Upper lobe of right lung (tissue), 1 donor: ENCODE measurements around the gene ZFP64. TPM values are rescaled to one million over a fixed set of nuclear protein-coding genes. Genes with fewer than 3 reads are reported as not detected.

Experiments
- ATAC-seq: fragments of 200-7000 bp; cut with Tn5 transposase; one replicate; pipeline ENCODE4 v1.9.1; 2020; ENCODE audit warnings: mild to moderate bottlenecking, moderate library complexity
- DNase-seq: peaks from one replicate; pipeline ENCODE4 v3.0.0-alpha.2; 2020
- H3K27ac ChIP-seq: fragments of 200-600 bp; one replicate; pipeline ENCODE4 v1.8.0; 2022
- H3K27me3 ChIP-seq: fragments of 200-600 bp; one replicate; pipeline ENCODE4 v1.8.0; 2022; ENCODE audit warnings: mild to moderate bottlenecking
- H3K36me3 ChIP-seq: fragments of 200-600 bp; one replicate; pipeline ENCODE4 v1.8.0; 2022
- H3K4me1 ChIP-seq: fragments of 200-600 bp; one replicate; pipeline ENCODE4 v1.8.0; 2022
- H3K4me3 ChIP-seq: fragments of 200-600 bp; one replicate; pipeline ENCODE4 v1.8.0; 2022; ENCODE audit warnings: mild to moderate bottlenecking
- H3K9me3 ChIP-seq: fragments of 200-600 bp; one replicate; pipeline ENCODE4 v1.8.0; 2022
- intact Hi-C: fragments of 100-400 bp; cut with DNase I; formaldehyde crosslinking; loops from one replicate; pipeline ENCODE4 v1.11.0; 2022
- total RNA-seq: library from RNA; stranded (reverse); fragmentation: NEBNext Ultra II Directional; extraction: Animal tissue kit (Norgen Biotek cat#: 25700); gene quantifications from one replicate; pipeline ENCODE4 v1.2.1, GENCODE V29; 2021
- TF ChIP-seq, protein P1 (sequence below): fragments of 200-600 bp; IDR thresholded peaks from one replicate; pipeline ENCODE4 v1.8.0; 2022; ENCODE audit warnings: antibody characterized with exemption
- donor health status: DM: no; HTN: yes; CAD: no; lungs with severe emphysema.

ZFP64 gene
- total RNA-seq, 1 donor from 2014 or later = 10.4 TPM

DNA sequence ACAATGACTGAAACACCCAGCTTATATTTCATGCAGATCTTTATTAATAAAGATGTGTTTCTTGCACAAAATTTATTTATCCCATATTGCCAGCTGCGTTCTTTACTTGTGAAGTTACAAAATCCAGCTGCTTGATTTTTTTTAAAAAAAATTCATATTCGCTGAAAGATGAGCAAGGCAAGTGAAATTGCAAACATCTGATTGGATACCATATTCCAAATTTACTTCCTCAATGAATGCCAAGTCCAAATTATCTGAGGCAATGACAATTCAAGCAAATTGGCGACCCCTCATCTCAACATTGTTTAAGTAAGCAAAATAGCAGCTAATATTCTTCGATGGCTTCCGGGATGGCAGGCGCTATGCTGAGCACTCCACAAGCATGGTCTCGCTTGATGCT lies 37.7 kb downstream of the ZFP64 start:
- no peak overlapping the region for H3K4me3 ChIP-seq
- H3K9me3 ChIP-seq = no peaks in the 10 kb centered on the region
- no peaks in the 10 kb centered on the region for H3K27me3 ChIP-seq
- H3K27ac ChIP-seq = no peak overlapping the region
- no peak for DNase-seq
- intact Hi-C loops = no loop called here
- ATAC-seq = no peak
- H3K36me3 ChIP-seq = peaks cover 42% of the 10 kb centered on the region
- no peaks in the 10 kb centered on the region for H3K4me1 ChIP-seq
- TF ChIP-seq, protein P1, sequence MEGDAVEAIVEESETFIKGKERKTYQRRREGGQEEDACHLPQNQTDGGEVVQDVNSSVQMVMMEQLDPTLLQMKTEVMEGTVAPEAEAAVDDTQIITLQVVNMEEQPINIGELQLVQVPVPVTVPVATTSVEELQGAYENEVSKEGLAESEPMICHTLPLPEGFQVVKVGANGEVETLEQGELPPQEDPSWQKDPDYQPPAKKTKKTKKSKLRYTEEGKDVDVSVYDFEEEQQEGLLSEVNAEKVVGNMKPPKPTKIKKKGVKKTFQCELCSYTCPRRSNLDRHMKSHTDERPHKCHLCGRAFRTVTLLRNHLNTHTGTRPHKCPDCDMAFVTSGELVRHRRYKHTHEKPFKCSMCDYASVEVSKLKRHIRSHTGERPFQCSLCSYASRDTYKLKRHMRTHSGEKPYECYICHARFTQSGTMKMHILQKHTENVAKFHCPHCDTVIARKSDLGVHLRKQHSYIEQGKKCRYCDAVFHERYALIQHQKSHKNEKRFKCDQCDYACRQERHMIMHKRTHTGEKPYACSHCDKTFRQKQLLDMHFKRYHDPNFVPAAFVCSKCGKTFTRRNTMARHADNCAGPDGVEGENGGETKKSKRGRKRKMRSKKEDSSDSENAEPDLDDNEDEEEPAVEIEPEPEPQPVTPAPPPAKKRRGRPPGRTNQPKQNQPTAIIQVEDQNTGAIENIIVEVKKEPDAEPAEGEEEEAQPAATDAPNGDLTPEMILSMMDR = no peak

DNA sequence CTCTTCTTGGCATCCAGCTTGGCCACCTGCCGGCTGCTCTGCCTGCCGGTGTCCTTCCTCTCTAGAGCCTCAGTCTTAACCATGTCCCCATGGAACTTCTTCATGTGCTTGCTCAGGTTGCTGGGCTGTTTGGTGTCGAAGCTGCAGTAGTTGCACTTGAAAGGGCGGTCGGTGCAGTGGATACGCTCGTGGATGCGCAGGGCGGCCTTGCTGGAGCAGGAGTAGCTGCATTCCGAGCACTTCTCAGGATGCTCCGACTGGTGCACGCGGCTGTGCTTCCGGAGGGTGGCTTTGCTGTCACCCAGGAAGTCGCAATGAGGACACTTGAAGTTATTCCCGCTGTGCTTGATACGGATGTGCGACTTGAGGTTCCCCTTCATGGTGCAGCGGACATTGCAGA lies 38.7 kb downstream of the ZFP64 start:
- TF ChIP-seq, protein P1 = no peak
- Histone ChIP-seq H3K36me3 (peaks cover 34% of the 10 kb centered on the region), H3K4me3 (no peak overlapping the region), H3K27me3 (no peaks in the 10 kb centered on the region), H3K27ac (no peak overlapping the region), H3K4me1 (no peaks in the 10 kb centered on the region), H3K9me3 (no peaks in the 10 kb centered on the region)
- intact Hi-C loops = no loop called here
- ATAC-seq (no peak), DNase-seq (no peak)

DNA sequence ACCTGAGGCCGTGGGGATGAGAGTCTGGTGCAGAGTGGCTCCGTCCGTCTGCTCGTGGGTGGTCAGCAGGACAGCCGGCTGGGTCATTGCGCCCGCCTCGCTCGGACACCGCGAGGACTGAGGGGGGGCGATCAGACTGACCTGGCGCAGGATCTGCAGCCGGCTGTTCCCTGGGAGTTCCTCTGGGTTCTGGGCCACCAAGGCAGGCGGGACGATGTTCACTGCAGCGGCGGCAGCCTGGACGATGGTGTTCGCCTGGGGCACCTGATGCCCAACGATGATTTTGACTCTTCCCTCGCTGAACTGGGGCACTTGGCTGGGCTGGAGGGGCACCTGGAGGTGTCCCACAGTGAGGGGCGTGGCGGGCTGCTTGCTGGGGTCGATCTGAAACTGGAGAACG lies 39.2 kb downstream of the ZFP64 start:
- H3K27me3 ChIP-seq = no peaks in the 10 kb centered on the region
- H3K27ac ChIP-seq = no peak overlapping the region
- H3K4me1 ChIP-seq = no peaks in the 10 kb centered on the region
- TF ChIP-seq, protein P1 = no peak
- H3K9me3 ChIP-seq = no peaks in the 10 kb centered on the region
- H3K4me3 ChIP-seq = no peak overlapping the region
- DNase-seq (no peak), ATAC-seq (peak; percentile 21)
- intact Hi-C loops = no loop called here
- H3K36me3 ChIP-seq = peaks cover 33% of the 10 kb centered on the region

DNA sequence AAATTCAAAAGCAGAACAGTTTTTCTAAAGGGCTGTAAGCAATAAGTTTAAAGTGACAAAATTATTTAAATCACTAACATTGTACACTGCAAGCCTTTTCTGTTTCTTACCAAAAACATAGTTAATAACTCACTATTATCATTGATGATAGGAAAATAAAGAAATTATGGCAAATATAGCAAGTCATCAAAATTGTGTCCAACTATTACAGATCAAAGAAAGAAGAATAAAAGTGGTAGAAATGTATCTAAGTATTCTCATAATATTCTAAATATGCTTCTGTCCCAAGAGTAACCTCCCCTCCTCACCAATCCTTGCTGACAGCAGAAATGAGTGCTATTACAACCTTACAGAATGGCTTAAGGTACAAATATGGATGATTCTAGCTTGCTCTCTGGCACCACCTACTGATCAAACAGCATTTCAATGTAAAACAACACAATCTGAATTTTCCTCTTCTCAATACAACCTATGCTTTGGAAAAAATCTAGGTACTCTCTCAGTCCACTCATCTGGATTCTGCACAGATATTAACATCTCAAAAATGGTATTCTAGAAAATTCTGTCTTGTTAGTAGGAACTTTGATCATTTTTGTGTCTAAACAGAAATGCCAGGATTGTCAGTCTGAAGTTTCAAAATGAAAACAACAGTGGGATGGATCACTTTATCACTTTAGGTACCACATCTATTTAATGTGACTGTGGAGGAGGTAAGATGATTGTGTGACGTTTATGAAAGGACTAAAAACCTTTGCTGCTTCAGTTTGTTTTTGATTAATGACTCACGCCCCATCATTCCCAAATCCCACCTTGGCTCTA lies 40.9 kb downstream of the ZFP64 start:
- ATAC-seq = peak; percentile 58
- no peaks in the 10 kb centered on the region for H3K27me3 ChIP-seq
- intact Hi-C loops = no loop called here
- H3K9me3 ChIP-seq = no peaks in the 10 kb centered on the region
- peaks cover 18% of the 10 kb centered on the region for H3K36me3 ChIP-seq
- TF ChIP-seq, protein P1 = peak; percentile 79
- DNase-seq = no peak
- no peak overlapping the region for H3K27ac ChIP-seq
- H3K4me1 ChIP-seq = no peaks in the 10 kb centered on the region
- H3K4me3 ChIP-seq = no peak overlapping the region

DNA sequence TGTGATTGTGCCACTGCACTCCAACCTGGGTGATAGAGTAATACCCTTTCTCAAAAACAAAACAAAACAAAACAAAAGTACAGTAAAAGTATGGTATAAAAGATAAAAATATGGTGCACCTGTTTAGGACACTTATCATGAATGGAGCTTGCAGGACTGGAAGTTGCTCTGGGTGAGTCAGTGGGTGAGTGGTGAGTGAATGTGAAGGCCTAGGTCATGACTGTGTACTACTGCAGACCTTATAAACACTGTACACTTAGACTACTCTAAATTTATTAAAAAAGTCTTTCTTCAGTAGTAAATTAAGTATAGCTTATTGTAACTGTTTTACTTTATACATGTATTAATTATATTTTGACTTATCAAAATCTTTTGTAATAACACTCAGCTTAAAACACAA lies 46.0 kb downstream of the ZFP64 start:
- TF ChIP-seq, protein P1 = no peak
- ATAC-seq (no peak), DNase-seq (no peak)
- no peaks in the 10 kb centered on the region for H3K4me1 ChIP-seq
- H3K4me3 ChIP-seq = no peak overlapping the region
- intact Hi-C loops = no loop called here
- H3K36me3 ChIP-seq = no peaks in the 10 kb centered on the region
- H3K27me3 ChIP-seq = no peaks in the 10 kb centered on the region
- no peaks in the 10 kb centered on the region for H3K9me3 ChIP-seq
- H3K27ac ChIP-seq = no peak overlapping the region
